A549 treated with CpdA at 1 μM for 4 hours (cell line): Measurements from ENCODE around the gene OSBPL7. TPM values are rescaled to one million over a fixed set of nuclear protein-coding genes. Genes with fewer than 3 reads are reported as not detected.

Source experiments
- total RNA-seq: library from RNA; stranded (reverse); fragments of 200-300 nt; extraction: Qiagen RNA extraction; gene quantifications from 5 replicates; pipeline ENCODE4 v1.2.3, GENCODE V29; 2022; ENCODE audit warnings: low read depth

Gene OSBPL7, protein sequence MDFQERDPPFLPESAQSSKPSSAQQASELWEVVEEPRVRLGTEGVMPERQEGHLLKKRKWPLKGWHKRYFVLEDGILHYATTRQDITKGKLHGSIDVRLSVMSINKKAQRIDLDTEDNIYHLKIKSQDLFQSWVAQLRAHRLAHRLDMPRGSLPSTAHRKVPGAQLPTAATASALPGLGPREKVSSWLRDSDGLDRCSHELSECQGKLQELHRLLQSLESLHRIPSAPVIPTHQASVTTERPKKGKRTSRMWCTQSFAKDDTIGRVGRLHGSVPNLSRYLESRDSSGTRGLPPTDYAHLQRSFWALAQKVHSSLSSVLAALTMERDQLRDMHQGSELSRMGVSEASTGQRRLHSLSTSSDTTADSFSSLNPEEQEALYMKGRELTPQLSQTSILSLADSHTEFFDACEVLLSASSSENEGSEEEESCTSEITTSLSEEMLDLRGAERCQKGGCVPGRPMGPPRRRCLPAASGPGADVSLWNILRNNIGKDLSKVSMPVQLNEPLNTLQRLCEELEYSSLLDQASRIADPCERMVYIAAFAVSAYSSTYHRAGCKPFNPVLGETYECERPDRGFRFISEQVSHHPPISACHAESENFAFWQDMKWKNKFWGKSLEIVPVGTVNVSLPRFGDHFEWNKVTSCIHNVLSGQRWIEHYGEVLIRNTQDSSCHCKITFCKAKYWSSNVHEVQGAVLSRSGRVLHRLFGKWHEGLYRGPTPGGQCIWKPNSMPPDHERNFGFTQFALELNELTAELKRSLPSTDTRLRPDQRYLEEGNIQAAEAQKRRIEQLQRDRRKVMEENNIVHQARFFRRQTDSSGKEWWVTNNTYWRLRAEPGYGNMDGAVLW
- 7.2 to 9.4 TPM (median 8.9 TPM) in 5 replicates for total RNA-seq

GRCh38 chr17:47821424-47822391 is at the start of gene OSBPL7:
Gene OSBPL7 (minus strand): TSS chr17:47821794. CDS start chr17:47820278, 1,516 bp downstream.

DNA sequence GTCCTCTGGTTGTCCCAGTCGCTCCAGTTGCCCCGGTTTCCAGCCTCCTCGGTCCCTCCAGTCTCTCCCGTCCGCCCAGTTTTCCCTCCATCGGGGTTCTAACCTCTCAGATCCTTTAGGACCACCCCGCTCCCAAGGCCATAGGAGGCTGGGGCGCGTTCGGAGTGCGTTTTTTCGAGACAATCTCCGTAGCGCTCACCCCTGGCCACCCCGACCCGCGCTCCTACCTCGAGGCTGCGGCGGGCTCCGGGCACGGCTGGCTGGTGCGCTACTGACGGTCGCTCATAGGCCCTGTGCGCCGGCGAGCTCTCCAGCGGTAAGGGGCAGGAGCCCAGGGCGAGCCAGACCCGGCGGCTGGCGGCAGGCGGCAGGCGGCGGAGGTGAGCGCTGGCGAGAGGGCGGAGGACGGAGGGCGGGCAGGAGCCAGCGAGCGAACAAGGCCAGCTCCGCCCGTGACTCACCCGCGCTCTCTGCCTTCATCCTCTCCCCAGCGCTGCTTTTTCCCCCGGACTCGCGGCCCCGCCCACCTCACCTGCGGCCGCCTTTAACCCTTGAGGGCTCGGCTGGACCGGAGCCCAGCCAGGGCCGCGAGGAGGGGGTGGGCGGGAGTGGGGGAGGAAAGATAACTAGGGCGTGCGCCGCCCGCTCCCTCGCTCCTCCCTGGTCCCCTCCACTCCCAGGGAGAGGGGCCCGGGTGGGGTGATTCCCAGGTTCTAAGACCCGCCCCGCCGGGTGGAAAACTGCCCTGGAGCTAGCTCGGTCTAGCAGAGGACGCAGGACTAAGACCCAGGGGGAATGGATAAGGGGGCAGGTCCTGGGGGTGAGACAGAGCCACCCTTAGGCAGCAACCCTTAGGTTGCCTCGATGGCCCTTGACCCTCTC is 29.3 kb upstream of the OSBPL7 start, which contains the start of gene SP6:
Gene SP6, minus strand, starts transcription at position 472 of the 882 bp plus-strand sequence. CDS start 2,734 bp downstream, outside the sequence.

GRCh38 chr17:47840742-47841487 is 19.3 kb upstream of the OSBPL7 start, which contains the start of gene SCRN2:
Gene SCRN2 (minus strand): TSS chr17:47841273. CDS start chr17:47840843, 430 bp downstream.

DNA sequence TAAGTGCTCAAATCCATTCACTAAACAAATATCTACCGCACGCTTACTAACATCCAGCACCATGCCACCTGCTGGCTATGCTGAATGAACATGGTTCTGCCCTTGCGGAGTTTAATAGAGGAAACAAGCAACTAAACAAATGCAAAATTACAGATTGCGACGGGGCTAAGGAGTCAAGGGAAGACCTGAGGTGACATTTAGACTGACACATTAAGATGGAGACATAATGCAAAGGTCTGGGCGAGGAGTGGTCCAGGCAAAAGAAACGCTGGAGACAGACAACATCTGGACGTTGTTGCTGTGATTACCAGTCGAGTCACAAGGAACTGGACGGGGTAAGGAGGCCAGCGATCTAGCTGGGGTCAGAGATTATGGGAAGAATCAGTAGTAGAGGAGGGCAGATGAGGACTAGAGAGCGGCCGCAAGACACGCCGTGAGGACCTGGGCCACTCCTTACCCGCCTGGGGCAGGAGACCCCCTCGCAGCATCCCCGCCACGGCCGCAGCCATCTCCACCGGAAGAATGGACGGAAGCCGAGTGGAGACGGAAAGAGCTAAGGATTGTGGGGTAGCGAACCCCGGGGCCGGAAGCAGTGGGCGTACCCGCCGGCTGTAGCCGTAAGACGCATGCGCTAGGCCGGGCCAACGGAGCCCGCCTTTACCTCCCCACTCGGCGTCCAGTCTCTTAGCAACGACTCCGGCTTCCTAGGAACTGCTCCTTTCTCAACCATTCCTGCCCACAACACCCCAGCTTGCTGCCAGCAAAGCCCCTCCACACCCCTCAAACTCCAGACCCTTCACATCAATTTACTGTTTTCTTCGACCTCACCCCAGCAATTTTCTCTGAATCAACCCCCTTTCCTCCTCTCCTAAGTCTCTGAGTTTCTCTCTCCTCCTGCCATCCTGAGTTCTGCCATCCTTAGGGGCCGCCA is 9.7 kb upstream of the OSBPL7 start, which contains the start of the genes LRRC46 and MRPL10:
Gene LRRC46, plus strand, starts transcription at position 668 of the 931 bp plus-strand sequence. CDS start 320 bp downstream, outside the sequence.
Gene MRPL10, minus strand, starts transcription at position 539 of the 931 bp plus-strand sequence. Its CDS starts 30 bp downstream, at position 509.

Other genes with a start within 250 kb of the OSBPL7 start
- gene KPNB1, start 171.9 kb downstream of the OSBPL7 start, total RNA-seq = 304 to 452 TPM (median 331 TPM) in 5 replicates
- gene TBKBP1, start 127.6 kb downstream of the OSBPL7 start, total RNA-seq = 3.8 to 6.6 TPM (median 5.6 TPM) in 5 replicates
- 0.05 to 0.07 TPM (median 0.07 TPM) in 4 of 5 replicates, not detected in the other for gene TBX21, start 88.6 kb downstream of the OSBPL7 start, total RNA-seq
- gene MRPL10, start 9.7 kb upstream of the OSBPL7 start, total RNA-seq = 87.6 to 113 TPM (median 96.3 TPM) in 5 replicates
- gene LRRC46, start 9.9 kb upstream of the OSBPL7 start, total RNA-seq = 2.7 to 4.1 TPM (median 3.6 TPM) in 5 replicates
- gene SCRN2, start 19.5 kb upstream of the OSBPL7 start, total RNA-seq = 30.1 to 39.1 TPM (median 34.5 TPM) in 5 replicates
- gene SP6, start 29.4 kb upstream of the OSBPL7 start, total RNA-seq = 2.6 to 3.0 TPM (median 2.8 TPM) in 5 replicates
- 15.8 to 17.2 TPM (median 16.7 TPM) in 5 replicates for gene SP2, start 74.4 kb upstream of the OSBPL7 start, total RNA-seq
- gene PNPO, start 119.8 kb upstream of the OSBPL7 start, total RNA-seq = 20.8 to 23.3 TPM (median 21.6 TPM) in 5 replicates
- gene PRR15L, start 136.1 kb upstream of the OSBPL7 start, total RNA-seq = 0.08 to 0.20 TPM (median 0.15 TPM) in 4 of 5 replicates, not detected in the other
- 104 to 121 TPM (median 107 TPM) in 5 replicates for gene CDK5RAP3, start 149.3 kb upstream of the OSBPL7 start, total RNA-seq
- 14.9 to 18.9 TPM (median 17.5 TPM) in 5 replicates for gene COPZ2, start 216.0 kb upstream of the OSBPL7 start, total RNA-seq
- gene NFE2L1, start 226.6 kb upstream of the OSBPL7 start, total RNA-seq = 103 to 115 TPM (median 110 TPM) in 5 replicates